Sigmoid colon (tissue), 7 donors: ENCODE measurements around the gene ZNF248. TPM values are rescaled to one million over a fixed set of nuclear protein-coding genes. Genes with fewer than 3 reads are reported as not detected.

Source experiments
- DNase-seq: peaks from one replicate; pipeline ENCODE4 v3.0.0-alpha.2; 2019
- H3K27ac ChIP-seq, 4 donors: fragments of 200-600 bp; sonication (generic); one replicate each; pipeline ENCODE4 v1.5.1; 2016 to 2019; ENCODE audit warnings: mild to moderate bottlenecking in 1 of 4
- H3K27me3 ChIP-seq, 3 donors: fragments of 200-600 bp; sonication (generic); one replicate each; pipeline ENCODE4 v1.5.1; 2019; ENCODE audit warnings: mild to moderate bottlenecking in 1 of 3
- H3K36me3 ChIP-seq, 4 donors: fragments of 200-600 bp; sonication (generic); one replicate each; pipeline ENCODE4 v1.5.1; 2016 to 2019
- H3K4me1 ChIP-seq, 4 donors: fragments of 200-600 bp; sonication (generic); one replicate each; pipeline ENCODE4 v1.5.1; 2017 to 2019
- H3K4me3 ChIP-seq, 4 donors: fragments of 200-600 bp; sonication (generic); one replicate each; pipeline ENCODE4 v1.5.1; 2017 to 2019; ENCODE audit warnings: mild to moderate bottlenecking in 2 of 4, moderate library complexity in 1 of 4
- H3K9me3 ChIP-seq, 4 donors: fragments of 200-600 bp in 3 of 4; sonication (generic) in 3 of 4; one replicate each; pipeline versions ENCODE4 v1.5.1 to v1.6.1; 2013 to 2019
- CTCF ChIP-seq, 4 experiments: fragments of 450-650 bp in 3 of 4; fragments of 200-600 bp in 1 of 4; IDR thresholded peaks; one replicate each; pipeline ENCODE4 v1.5.1; 2016 to 2019; ENCODE audit warnings: antibody characterized with exemption in 4 of 4, mild to moderate bottlenecking in 3 of 4, moderate library complexity in 2 of 4
- EP300 ChIP-seq, 4 donors: sonication (generic); formaldehyde crosslinking; IDR thresholded peaks; one replicate each; pipeline ENCODE4 v1.6.1; 2017; ENCODE audit warnings: antibody characterized with exemption in 4 of 4
- POLR2A ChIP-seq, 2 donors: fragments of 450-650 bp; IDR thresholded peaks; one replicate each; pipeline ENCODE4 v1.6.1; 2016; ENCODE audit warnings: antibody characterized with exemption in 2 of 2, mild to moderate bottlenecking in 2 of 2, moderate library complexity in 2 of 2
- POLR2AphosphoS5 ChIP-seq, 4 donors: sonication (generic); formaldehyde crosslinking; IDR thresholded peaks; one replicate each; pipeline ENCODE4 v1.6.1; 2017; ENCODE audit warnings: antibody characterized with exemption in 4 of 4
- WGBS, 2 donors: extraction: QIAGEN DNeasy Blood & Tissue Kit; methylation state at CpG; one replicate each; pipeline ENCODE4 v1.1.7; 2013; 5-methylcytosine and 5-hydroxymethylcytosine counted together
- intact Hi-C: fragments of 100-400 bp; cut with DNase I; formaldehyde crosslinking; loops from one replicate; pipeline ENCODE4 v1.15.1; 2023
- polyA plus RNA-seq, 3 donors: library from polyadenylated mRNA; stranded (reverse); fragments of 200-250 nt; gene quantifications; one replicate each; pipeline ENCODE4 v1.2.3, GENCODE V29; 2013
- total RNA-seq, 4 donors: library from RNA; depleted of rRNA; stranded (reverse); fragments of >200 nt; gene quantifications; one replicate each; pipeline ENCODE4 v1.1.0, GENCODE V29; 2016
- donor health status: healthy with polysubstance abuse.
- donor health status: Bipolar disorder and iron deficiency.
- donor health status: healthy.

The ZNF248 gene
- total and polyA plus RNA-seq, 7 donors = 1.8 to 46.4 (median 40.2) TPM

GRCh38 chr10:37794305-37794976, 63.0 kb downstream of the ZNF248 start:
- TF ChIP-seq POLR2A (IDR thresholded peaks at IDR 0.05) = no peak
- no peak for TF ChIP-seq POLR2AphosphoS5 (IDR thresholded peaks at IDR 0.05)
- TF ChIP-seq EP300 (IDR thresholded peaks at IDR 0.05) = no peak
- TF ChIP-seq CTCF (IDR thresholded peaks at IDR 0.05) = no peak
- 85 to 90% methylated on average over 2 of the region's 2 CpGs for WGBS, 2 donors
- H3K36me3 ChIP-seq = peaks cover 0 to 29% (median 0%) of the 10 kb centered on the region in 4 donors
- peaks cover 0 to 17% (median 13%) of the 10 kb centered on the region in 4 donors for H3K9me3 ChIP-seq
- no peaks in the 10 kb centered on the region for H3K27me3 ChIP-seq
- intact Hi-C loops = no loop called here
- H3K27ac ChIP-seq = no peak overlapping the region
- no peak overlapping the region for H3K4me3 ChIP-seq
- no peaks in the 10 kb centered on the region for H3K4me1 ChIP-seq
- no peak for DNase-seq

GRCh38 chr10:37789590-37789989, 67.8 kb downstream of the ZNF248 start:
- no peak for TF ChIP-seq POLR2A (IDR thresholded peaks at IDR 0.05)
- no peak for TF ChIP-seq POLR2AphosphoS5 (IDR thresholded peaks at IDR 0.05)
- no peak for TF ChIP-seq EP300 (IDR thresholded peaks at IDR 0.05)
- TF ChIP-seq CTCF (IDR thresholded peaks at IDR 0.05) = no peak
- H3K9me3 ChIP-seq = peaks cover 0 to 8% (median 6%) of the 10 kb centered on the region in 4 donors

GRCh38 chr10:37784678-37785077, 72.7 kb downstream of the ZNF248 start:
- TF ChIP-seq POLR2A (IDR thresholded peaks at IDR 0.05) (no peak), POLR2AphosphoS5 (IDR thresholded peaks at IDR 0.05) (no peak), EP300 (IDR thresholded peaks at IDR 0.05) (no peak), CTCF (IDR thresholded peaks at IDR 0.05) (no peak)
- 82 to 93% methylated on average over 4 of the region's 4 CpGs for WGBS, 2 donors
- no peak overlapping the region for H3K27ac ChIP-seq
- no peak overlapping the region for H3K4me3 ChIP-seq
- peaks cover 0 to 11% (median 2%) of the 10 kb centered on the region in 4 donors for H3K36me3 ChIP-seq
- intact Hi-C loops = no loop called here
- DNase-seq = no peak
- H3K4me1 ChIP-seq = no peaks in the 10 kb centered on the region
- H3K9me3 ChIP-seq = peaks cover 0 to 12% (median 5%) of the 10 kb centered on the region in 4 donors
- no peaks in the 10 kb centered on the region for H3K27me3 ChIP-seq

More at GRCh38 chr10:37789590-37789989, 67.8 kb downstream of the ZNF248 start:
- no peak overlapping the region for H3K27ac ChIP-seq
- H3K36me3 ChIP-seq = peaks cover 0 to 14% (median 2%) of the 10 kb centered on the region in 4 donors
- no peak overlapping the region for H3K4me3 ChIP-seq
- no peaks in the 10 kb centered on the region for H3K4me1 ChIP-seq
- WGBS, 2 donors = 52 to 60% methylated on average over 2 of the region's 2 CpGs
- DNase-seq = no peak
- intact Hi-C loops = no loop called here
- no peaks in the 10 kb centered on the region for H3K27me3 ChIP-seq

- Histone ChIP-seq H3K36me3 (peaks cover 0 to 8% (median 2%) of the 10 kb centered on the region in 4 donors), H3K27me3 (no peaks in the 10 kb centered on the region), H3K4me3 (no peak overlapping the region), H3K27ac (no peak overlapping the region), H3K4me1 (no peaks in the 10 kb centered on the region), H3K9me3 (peaks cover 0 to 25% (median 6%) of the 10 kb centered on the region in 4 donors)
- intact Hi-C loops = no loop called here
- no peak for DNase-seq
- TF ChIP-seq EP300 (IDR thresholded peaks at IDR 0.05) = no peak
- TF ChIP-seq CTCF (IDR thresholded peaks at IDR 0.05) = no peak
- TF ChIP-seq POLR2A (IDR thresholded peaks at IDR 0.05) = no peak
- TF ChIP-seq POLR2AphosphoS5 (IDR thresholded peaks at IDR 0.05) = no peak
- 71 to 88% methylated on average over 32 of the region's 32 CpGs for WGBS, 2 donors
Observed at GRCh38 chr10:37780536-37780935, 76.9 kb downstream of the ZNF248 start.
